Suprapubic skin (tissue), 3 donors: ENCODE data around the gene ID1.

Source experiments
- CTCF ChIP-seq, 2 donors: fragments of 200-600 bp in 1 of 2; fragments of 450-650 bp in 1 of 2; sonication (generic) in 1 of 2; IDR thresholded peaks; one replicate each; pipeline ENCODE4 v1.5.1; 2016 to 2019; ENCODE audit warnings: antibody characterized with exemption in 2 of 2, mild to moderate bottlenecking in 1 of 2, moderate library complexity in 1 of 2
- POLR2A ChIP-seq, 2 donors: fragments of 450-650 bp; IDR thresholded peaks; one replicate each; pipeline ENCODE4 v1.6.1; 2017; ENCODE audit warnings: antibody characterized with exemption in 2 of 2, mild to moderate bottlenecking in 2 of 2, moderate library complexity in 2 of 2

- TF ChIP-seq CTCF (IDR thresholded peaks at IDR 0.05): no peak
- TF ChIP-seq POLR2A (IDR thresholded peaks at IDR 0.05): no peak
Measured at GRCh38 chr20:31595380-31595653, 9.8 kb upstream of the ID1 start.
